ENCODE measurements around the gene CAMKK1. TPM values are rescaled to one million over a fixed set of nuclear protein-coding genes. Genes with fewer than 3 reads are reported as not detected.

CAMKK1 gene
- total and polyA plus RNA-seq, 9 of the 15 experiments (the other 6 are each of a cell fraction or from before 2014, with no cell fraction given), result 0.34 to 7.5 (median 4.9) TPM

- in situ Hi-C loops (cut with MboI), result no loop called here
- POLR2A ChIA-PET, result no interaction called here
Observed at GRCh38 chr17:3873862-3874261, 19.0 kb downstream of the CAMKK1 start.

GRCh38 chr17:3870871-3871306 is 22.0 kb downstream of the CAMKK1 start:
- no peaks in the 10 kb centered on the region for H3K27me3 ChIP-seq (ENCODE audit: control insufficient read depth in 2 of 2, insufficient read depth in 2 of 2, low read length in 2 of 2)
- ChIA-PET CTCF (ENCODE audit: low intra/inter-chr PET ratio) (no interaction called here), POLR2A (no interaction called here)
- peak; percentile 21 to 64 (median 42) for DNase-seq (ENCODE audit: extremely low read depth in 1 of 4, low spot score in 3 of 4)
- WGBS (ENCODE audit: insufficient coverage, low coverage, missing lambda C conversion rate), result 4% methylated on average over 2 of the region's 11 CpGs
- intact Hi-C loops (cut with micrococcal nuclease) (no loop called here), in situ Hi-C loops (cut with MboI) (no loop called here)
- no peaks in the 10 kb centered on the region for H3K79me2 ChIP-seq (ENCODE audit: control insufficient read depth, insufficient read depth, low read length)
- BruUV-seq (replicated peaks), result no TSS peak
- FAIRE-seq, result peak; percentile 85
- H3K27ac ChIP-seq (ENCODE audit: extremely low read depth, low read depth, low read length), result no peak overlapping the region
- peak overlapping the region in 1 of 2 experiments; percentile 82; a peak in 1 of 4 replicates for H3K9ac ChIP-seq (ENCODE audit: insufficient read depth in 1 of 2, low read depth in 2 of 2, low read length in 2 of 2)
- H3K4me2 ChIP-seq (ENCODE audit: insufficient read depth, low read length), result no peak overlapping the region
- H3K9me1 ChIP-seq (ENCODE audit: control insufficient read depth, insufficient read depth, low read length), result no peaks in the 10 kb centered on the region
- H3K9me3 ChIP-seq (replicated peaks; ENCODE audit: control insufficient read depth, insufficient read depth, low read depth, low read length), result no peaks in the 10 kb centered on the region
- ATAC-seq, result peak; percentile 87
- H2AFZ ChIP-seq (ENCODE audit: low read depth, low read length), result no peak overlapping the region
- H3K36me3 ChIP-seq (ENCODE audit: control insufficient read depth, insufficient read depth, low read length), result peaks cover 28% of the 10 kb centered on the region; the same call in 2 of the 3 replicates
- H3K4me1 ChIP-seq (replicated peaks in 1 of 2; ENCODE audit: control insufficient read depth in 2 of 2, insufficient read depth in 2 of 2, low read length in 2 of 2), result peaks cover 5 to 18% of the 10 kb centered on the region in 2 experiments; a peak in 4 of 5 replicates
- H3K4me3 ChIP-seq, result no peak overlapping the region
- H4K20me1 ChIP-seq (replicated peaks; ENCODE audit: control insufficient read depth, insufficient read depth, low read length), result no peaks in the 10 kb centered on the region
- TF ChIP-seq ZNF143 (CRISPR knock-in tag; IDR thresholded peaks at IDR 0.05), result no peak
- TF ChIP-seq RCOR1 (IDR thresholded peaks at IDR 0.05; ENCODE audit: borderline replicate concordance in 1 of 2, low read depth in 2 of 2, low read length in 2 of 2), result peak in 1 of 2 experiments; percentile 62; a peak in 1 of 4 replicates
- TF ChIP-seq RBM25 (IDR thresholded peaks at IDR 0.05; ENCODE audit: low read depth, low read length, severe bottlenecking), result no peak
- TF ChIP-seq CTCF (IDR thresholded peaks at IDR 0.05 in 2 of 3, conservative IDR thresholded peaks at IDR 0.05 in 1 of 3; ENCODE audit: insufficient read depth in 2 of 3, low read depth in 1 of 3, low read length in 3 of 3), result no peak
- TF ChIP-seq DPF2 (IDR thresholded peaks at IDR 0.05), result peak; percentile 47; the same call in 1 of the 2 replicates
- no peak for TF ChIP-seq FOXA1 (IDR thresholded peaks at IDR 0.05; ENCODE audit: borderline replicate concordance)
- TF ChIP-seq ZBTB34 (CRISPR knock-in tag; IDR thresholded peaks at IDR 0.05), result no peak
- peak; percentile 16; the same call in 1 of the 2 replicates for TF ChIP-seq ZNF384 (IDR thresholded peaks at IDR 0.05; ENCODE audit: low read depth, low read length)
- peak; percentile 13; the same call in 1 of the 2 replicates for TF ChIP-seq CTBP1 (IDR thresholded peaks at IDR 0.05; ENCODE audit: borderline replicate concordance)
- TF ChIP-seq CBFA2T3 (IDR thresholded peaks at IDR 0.05), result peak; percentile 43

More at GRCh38 chr17:3873862-3874261, 19.0 kb downstream of the CAMKK1 start:
- ATAC-seq (no peak), DNase-seq (ENCODE audit: extremely low read depth in 1 of 4, low spot score in 3 of 4) (no peak), FAIRE-seq (no peak)
- Histone ChIP-seq H3K4me3 (no peak overlapping the region), H3K27ac (ENCODE audit: extremely low read depth, low read depth, low read length) (no peak overlapping the region), H2AFZ (ENCODE audit: low read depth, low read length) (no peak overlapping the region), H3K4me2 (ENCODE audit: insufficient read depth, low read length) (no peak overlapping the region), H3K36me3 (ENCODE audit: control insufficient read depth, insufficient read depth, low read length) (peaks cover 45% of the 10 kb centered on the region; the same call in 2 of the 3 replicates), H3K9me1 (ENCODE audit: control insufficient read depth, insufficient read depth, low read length) (no peaks in the 10 kb centered on the region), H3K79me2 (ENCODE audit: control insufficient read depth, insufficient read depth, low read length) (no peaks in the 10 kb centered on the region), H3K9me3 (replicated peaks; ENCODE audit: control insufficient read depth, insufficient read depth, low read depth, low read length) (no peaks in the 10 kb centered on the region), H4K20me1 (replicated peaks; ENCODE audit: control insufficient read depth, insufficient read depth, low read length) (no peaks in the 10 kb centered on the region), H3K9ac (ENCODE audit: insufficient read depth in 1 of 2, low read depth in 2 of 2, low read length in 2 of 2) (no peak overlapping the region), H3K27me3 (ENCODE audit: control insufficient read depth in 2 of 2, insufficient read depth in 2 of 2, low read length in 2 of 2) (no peaks in the 10 kb centered on the region), H3K4me1 (replicated peaks in 1 of 2; ENCODE audit: control insufficient read depth in 2 of 2, insufficient read depth in 2 of 2, low read length in 2 of 2) (peaks cover 5 to 10% of the 10 kb centered on the region in 2 experiments; a peak in 4 of 5 replicates)
- CTCF ChIA-PET (ENCODE audit: low intra/inter-chr PET ratio), result no interaction called here
- TF ChIP-seq EWSR1 (IDR thresholded peaks at IDR 0.05; ENCODE audit: borderline replicate concordance, low read depth, partially characterized antibody) (no peak), ZNF3 (CRISPR knock-in tag; IDR thresholded peaks at IDR 0.05) (no peak), TRIM28 (IDR thresholded peaks at IDR 0.05) (no peak), ARHGAP35 (IDR thresholded peaks at IDR 0.05; ENCODE audit: partially characterized antibody) (no peak)
- BruUV-seq (replicated peaks), result no TSS peak
- 89% methylated on average over 10 of the region's 10 CpGs for WGBS (ENCODE audit: insufficient coverage, low coverage, missing lambda C conversion rate)
- intact Hi-C loops (cut with micrococcal nuclease), result no loop called here
